ENCODE results near the gene DNAI1. TPM values are rescaled to one million over a fixed set of nuclear protein-coding genes. Genes with fewer than 3 reads are reported as not detected.

The DNAI1 gene
- total RNA-seq, 6 experiments from 2014 or later, result not detected

DNA sequence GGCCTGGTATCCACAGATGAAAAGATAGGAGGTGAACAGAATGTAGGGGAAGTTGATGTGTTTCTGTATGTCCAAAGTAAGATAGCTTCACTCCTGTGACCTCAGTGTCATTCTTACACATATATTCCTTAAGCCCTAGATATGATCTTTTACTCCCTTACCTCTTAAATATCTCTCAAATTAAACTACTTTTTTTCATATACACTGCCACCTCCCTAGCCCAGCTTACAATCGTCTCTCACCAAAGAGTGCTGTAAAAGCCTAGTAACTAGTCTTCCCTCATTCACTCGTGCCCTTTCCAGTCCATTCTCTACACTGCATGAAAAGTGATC is 5.3 kb downstream of the DNAI1 start:
- Histone ChIP-seq H3K4me1 (peaks cover 0 to 11% (median 0%) of the 10 kb centered on the region in 4 donors), H3K27me3 (no peaks in the 10 kb centered on the region), H3K4me3 (no peak overlapping the region), H3K36me3 (no peaks in the 10 kb centered on the region), H3K27ac (no peak overlapping the region), H3K9me3 (no peaks in the 10 kb centered on the region)
- intact Hi-C loops (cut with DNase I), result no loop called here
- no peak for DNase-seq
- ATAC-seq, result no peak
- TF ChIP-seq CTCF (IDR thresholded peaks at IDR 0.05), result no peak
- TF ChIP-seq POLR2A (IDR thresholded peaks at IDR 0.05), result no peak
- 81% methylated on average over 2 of the region's 2 CpGs for WGBS (ENCODE audit: insufficient coverage, low coverage, low lambda C conversion rate, missing lambda C conversion rate)

DNA sequence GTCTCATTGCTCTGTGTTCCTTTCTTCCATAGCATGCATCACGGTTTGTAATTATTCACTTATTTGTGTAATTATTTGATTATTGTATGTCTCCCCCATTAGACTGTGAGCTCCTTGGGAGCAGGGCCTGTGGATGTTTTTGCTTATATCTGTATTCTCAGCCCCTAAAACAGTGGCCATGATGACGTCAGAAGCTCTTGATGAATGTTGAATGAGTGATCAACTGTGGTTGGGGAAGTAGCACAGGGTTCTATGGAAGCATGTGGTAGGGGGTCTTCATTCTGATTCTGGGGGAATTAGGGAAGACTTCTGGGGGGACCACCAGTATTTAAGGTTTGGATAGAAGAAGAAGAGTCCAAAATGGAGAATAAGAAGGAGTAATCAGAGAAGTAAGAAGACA is 6.0 kb downstream of the DNAI1 start:
- H3K9me3 ChIP-seq, result no peaks in the 10 kb centered on the region
- DNase-seq (no peak), ATAC-seq (no peak)
- intact Hi-C loops (cut with DNase I), result no loop called here
- no peak overlapping the region for H3K27ac ChIP-seq
- H3K36me3 ChIP-seq, result no peaks in the 10 kb centered on the region
- H3K4me3 ChIP-seq, result no peak overlapping the region
- TF ChIP-seq POLR2A (IDR thresholded peaks at IDR 0.05), result no peak
- no peak for TF ChIP-seq CTCF (IDR thresholded peaks at IDR 0.05)
- peaks cover 0 to 9% (median 0%) of the 10 kb centered on the region in 4 donors for H3K4me1 ChIP-seq
- WGBS (ENCODE audit: insufficient coverage, low coverage, low lambda C conversion rate, missing lambda C conversion rate), result 63% methylated on average over 2 of the region's 2 CpGs
- no peaks in the 10 kb centered on the region for H3K27me3 ChIP-seq

DNA sequence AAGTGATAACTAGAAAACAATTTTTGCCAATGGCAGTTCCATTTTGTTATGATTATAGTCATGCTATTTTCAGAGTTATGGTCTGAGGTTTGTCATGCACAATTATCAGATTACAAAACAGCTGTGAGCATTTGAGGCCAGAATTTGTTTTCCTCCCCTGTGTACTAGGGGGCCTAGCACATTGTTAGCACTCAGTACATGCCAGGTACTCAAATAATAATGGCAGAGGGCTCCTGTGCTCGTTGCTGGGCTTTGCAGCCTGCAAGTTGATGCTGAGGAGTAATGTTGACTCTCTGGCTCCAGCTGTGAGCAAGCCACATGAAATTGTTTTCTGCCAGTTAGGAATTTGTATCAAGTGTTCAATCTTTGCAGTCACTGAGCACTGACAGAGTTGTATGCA is 6.9 kb downstream of the DNAI1 start:
- H3K36me3 ChIP-seq, result no peaks in the 10 kb centered on the region
- no peak for TF ChIP-seq POLR2A (IDR thresholded peaks at IDR 0.05)
- no peak for TF ChIP-seq CTCF (IDR thresholded peaks at IDR 0.05)
- intact Hi-C loops (cut with DNase I), result no loop called here
- DNase-seq (no peak), ATAC-seq (no peak)
- H3K4me3 ChIP-seq, result no peak overlapping the region
- H3K9me3 ChIP-seq, result no peaks in the 10 kb centered on the region
- no peaks in the 10 kb centered on the region for H3K27me3 ChIP-seq
- H3K27ac ChIP-seq, result no peak overlapping the region
- peaks cover 0 to 9% (median 0%) of the 10 kb centered on the region in 4 donors for H3K4me1 ChIP-seq
- 14% methylated on average over 1 of the region's 1 CpG for WGBS (ENCODE audit: insufficient coverage, low coverage, low lambda C conversion rate, missing lambda C conversion rate)

GRCh38 chr9:34475097-34475496 is 16.5 kb downstream of the DNAI1 start:
- no peak overlapping the region for H3K27ac ChIP-seq
- intact Hi-C loops (cut with DNase I), result no loop called here
- 56% methylated on average over 3 of the region's 3 CpGs for WGBS (ENCODE audit: insufficient coverage, low coverage, low lambda C conversion rate, missing lambda C conversion rate)
- H3K4me1 ChIP-seq, result no peaks in the 10 kb centered on the region
- H3K4me3 ChIP-seq, result no peak overlapping the region
- TF ChIP-seq CTCF (IDR thresholded peaks at IDR 0.05) (no peak), POLR2A (IDR thresholded peaks at IDR 0.05) (no peak)
- no peaks in the 10 kb centered on the region for H3K9me3 ChIP-seq
- no peaks in the 10 kb centered on the region for H3K27me3 ChIP-seq
- no peaks in the 10 kb centered on the region for H3K36me3 ChIP-seq
- ATAC-seq (no peak), DNase-seq (no peak)

DNA sequence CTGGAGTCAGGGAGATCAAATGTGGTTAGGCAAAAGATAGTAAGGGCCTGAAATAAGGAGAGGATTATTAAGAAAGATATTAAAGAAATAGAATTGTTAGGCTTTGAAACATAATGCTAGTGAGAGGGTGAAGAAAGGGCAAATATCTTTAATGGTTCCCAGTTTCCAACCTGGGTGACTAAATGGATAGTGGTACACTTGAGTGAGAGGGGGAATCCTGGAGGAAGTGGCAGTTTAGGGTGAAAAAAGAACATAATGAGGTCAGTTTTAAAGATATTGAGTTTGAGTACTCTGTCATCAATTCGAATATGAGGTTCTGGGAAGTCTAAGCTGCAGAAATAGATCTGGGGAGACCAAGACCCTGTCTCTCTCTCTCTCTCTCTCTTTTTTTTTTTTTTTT is 18.9 kb downstream of the DNAI1 start:
- Histone ChIP-seq H3K36me3 (no peaks in the 10 kb centered on the region), H3K4me3 (no peak overlapping the region), H3K9me3 (no peaks in the 10 kb centered on the region), H3K27me3 (no peaks in the 10 kb centered on the region), H3K27ac (no peak overlapping the region), H3K4me1 (no peaks in the 10 kb centered on the region)
- 40% methylated on average over 1 of the region's 1 CpG for WGBS (ENCODE audit: insufficient coverage, low coverage, low lambda C conversion rate, missing lambda C conversion rate)
- DNase-seq, result no peak
- ATAC-seq, result no peak
- TF ChIP-seq CTCF (IDR thresholded peaks at IDR 0.05) (no peak), POLR2A (IDR thresholded peaks at IDR 0.05) (no peak)
- intact Hi-C loops (cut with DNase I), result no loop called here
